DND-41 (cell line): ENCODE measurements around the gene MAML3.

Source experiments
- ATAC-seq: fragments of 200-7000 bp; cut with Tn5 transposase; 3 replicates; pipeline ENCODE4 v1.9.1; 2021; ENCODE audit warnings: low read depth; ENCODE audit not compliant: insufficient read depth
- DNase-seq: peaks from one replicate; pipeline ENCODE4 v3.0.0-alpha.2; 2020
- H2AFZ ChIP-seq: 2 replicates; pipeline ENCODE4 v1.6.0; 2012; ENCODE audit warnings: low read depth, low read length
- H3K27ac ChIP-seq: 2 replicates; pipeline ENCODE4 v1.5.1; 2012; ENCODE audit warnings: low read length, inconsistent platforms
- H3K27me3 ChIP-seq: fragments of 200-600 bp; sonication (generic); 2 replicates; pipeline ENCODE4 v1.6.0; 2012; ENCODE audit warnings: low read length, mild to moderate bottlenecking, inconsistent platforms; ENCODE audit not compliant: insufficient read depth, poor library complexity
- H3K36me3 ChIP-seq: 2 replicates; pipeline ENCODE4 v1.5.1; 2012; ENCODE audit warnings: low read length, inconsistent platforms; ENCODE audit not compliant: insufficient read depth
- H3K4me1 ChIP-seq: 2 replicates; pipeline ENCODE4 v1.5.1; 2012; ENCODE audit warnings: mild to moderate bottlenecking, low read length; ENCODE audit not compliant: insufficient read depth
- H3K4me2 ChIP-seq: 2 replicates; pipeline ENCODE4 v1.6.0; 2012; ENCODE audit warnings: mild to moderate bottlenecking, moderate library complexity, low read length, inconsistent platforms; ENCODE audit not compliant: insufficient read depth
- H3K4me3 ChIP-seq, 2 experiments: fragments of 200-600 bp in 1 of 2; shearing (Covaris generic) in 1 of 2; 2 replicates each; pipeline ENCODE4 v1.5.1; 2012 to 2016; ENCODE audit warnings: inconsistent platforms in 2 of 2, low read length in 2 of 2, mild to moderate bottlenecking in 2 of 2, low read depth in 1 of 2, moderate library complexity in 1 of 2
- H3K79me2 ChIP-seq: 2 replicates; pipeline ENCODE4 v1.6.0; 2012; ENCODE audit warnings: low read length, inconsistent platforms; ENCODE audit not compliant: insufficient read depth
- H3K9ac ChIP-seq: 2 replicates; pipeline ENCODE4 v1.6.0; 2012; ENCODE audit warnings: low read depth, mild to moderate bottlenecking, inconsistent platforms, low read length, moderate library complexity
- H3K9me3 ChIP-seq: 2 replicates; pipeline ENCODE4 v1.5.1; 2012; ENCODE audit warnings: low read length, moderate library complexity, mild to moderate bottlenecking, inconsistent platforms; ENCODE audit not compliant: insufficient read depth, severe bottlenecking
- H4K20me1 ChIP-seq: 2 replicates; pipeline ENCODE4 v1.6.0; 2012; ENCODE audit warnings: low read length; ENCODE audit not compliant: insufficient read depth
- CTCF ChIP-seq: IDR thresholded peaks from 2 replicates; pipeline ENCODE4 v1.5.1; 2012; ENCODE audit warnings: borderline replicate concordance, low read length, moderate library complexity, mild to moderate bottlenecking; ENCODE audit not compliant: poor library complexity, severe bottlenecking; ENCODE audit errors: extremely low read depth
- EZH2 ChIP-seq: IDR thresholded peaks from 3 replicates; pipeline ENCODE4 v1.6.1; 2012; ENCODE audit warnings: borderline replicate concordance, low read depth, mild to moderate bottlenecking, moderate library complexity, low read length, inconsistent platforms; ENCODE audit not compliant: severe bottlenecking

The MAML3 gene

GRCh38 chr4:140005699-140006098, 148.3 kb downstream of the MAML3 start:
- Histone ChIP-seq H3K9me3 (no peaks in the 10 kb centered on the region), H3K4me2 (no peak overlapping the region), H3K4me3 (no peak overlapping the region), H3K27ac (no peak overlapping the region), H3K79me2 (no peaks in the 10 kb centered on the region), H3K27me3 (no peaks in the 10 kb centered on the region), H4K20me1 (no peaks in the 10 kb centered on the region), H2AFZ (no peak overlapping the region), H3K4me1 (no peaks in the 10 kb centered on the region), H3K9ac (no peak overlapping the region), H3K36me3 (no peaks in the 10 kb centered on the region)
- DNase-seq (no peak), ATAC-seq (no peak)
- no peak for TF ChIP-seq CTCF
- no peak for TF ChIP-seq EZH2

GRCh38 chr4:140004922-140005627, 148.9 kb downstream of the MAML3 start:
- DNase-seq (no peak), ATAC-seq (no peak)
- no peak overlapping the region for H2AFZ ChIP-seq
- no peak overlapping the region for H3K4me3 ChIP-seq
- H3K9me3 ChIP-seq, result no peaks in the 10 kb centered on the region
- no peak overlapping the region for H3K9ac ChIP-seq
- TF ChIP-seq EZH2 (no peak), CTCF (no peak)
- no peaks in the 10 kb centered on the region for H4K20me1 ChIP-seq
- H3K36me3 ChIP-seq, result no peaks in the 10 kb centered on the region
- H3K79me2 ChIP-seq, result no peaks in the 10 kb centered on the region
- H3K4me1 ChIP-seq, result no peaks in the 10 kb centered on the region
- H3K4me2 ChIP-seq, result no peak overlapping the region
- H3K27ac ChIP-seq, result no peak overlapping the region
- H3K27me3 ChIP-seq, result no peaks in the 10 kb centered on the region

GRCh38 chr4:140004549-140004895, 149.5 kb downstream of the MAML3 start:
- H4K20me1 ChIP-seq, result no peaks in the 10 kb centered on the region
- no peaks in the 10 kb centered on the region for H3K36me3 ChIP-seq
- DNase-seq, result no peak
- no peaks in the 10 kb centered on the region for H3K79me2 ChIP-seq
- no peak overlapping the region for H3K27ac ChIP-seq
- no peak overlapping the region for H2AFZ ChIP-seq
- no peaks in the 10 kb centered on the region for H3K27me3 ChIP-seq
- no peaks in the 10 kb centered on the region for H3K4me1 ChIP-seq
- ATAC-seq, result no peak
- H3K9me3 ChIP-seq, result no peaks in the 10 kb centered on the region
- H3K4me2 ChIP-seq, result no peak overlapping the region
- no peak overlapping the region for H3K9ac ChIP-seq
- TF ChIP-seq EZH2 (no peak), CTCF (no peak)
- no peak overlapping the region for H3K4me3 ChIP-seq
